ENCODE measurements around the gene USP36.

The USP36 gene

DNA sequence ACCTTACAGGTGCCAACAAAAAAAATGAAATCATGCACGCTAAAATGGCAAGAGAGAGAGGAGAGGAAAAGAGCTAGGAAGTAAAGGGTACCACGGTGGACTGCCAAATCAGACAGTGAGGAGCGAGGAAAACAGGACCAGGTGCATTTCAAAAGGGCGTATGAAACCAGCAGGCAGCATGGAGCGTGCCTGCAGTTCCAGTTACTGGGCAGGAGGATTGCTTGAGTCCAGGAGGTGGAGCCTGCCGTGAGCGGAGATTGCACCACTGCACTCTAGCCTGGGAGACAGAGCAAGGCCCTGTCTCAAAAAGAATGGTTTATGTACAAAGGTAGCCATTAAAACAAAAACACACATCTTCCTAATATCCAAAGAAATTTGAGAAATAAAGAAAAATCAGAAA, 16.4 kb downstream of the USP36 start:
- DNase-seq (ENCODE audit: low read depth, low spot score): no peak
- H3K4me3 ChIP-seq (ENCODE audit: low read depth, low read length): no peak overlapping the region
- no peak for TF ChIP-seq CTCF (IDR thresholded peaks at IDR 0.05; ENCODE audit: low read depth, low read length)
- in situ Hi-C loops (cut with HindIII; ENCODE audit: low sequenced_read_pairs): loop anchor here (10.0 kb wide), 1 partner anchor 339 kb away; no protein-coding TSS in a partner anchor

DNA sequence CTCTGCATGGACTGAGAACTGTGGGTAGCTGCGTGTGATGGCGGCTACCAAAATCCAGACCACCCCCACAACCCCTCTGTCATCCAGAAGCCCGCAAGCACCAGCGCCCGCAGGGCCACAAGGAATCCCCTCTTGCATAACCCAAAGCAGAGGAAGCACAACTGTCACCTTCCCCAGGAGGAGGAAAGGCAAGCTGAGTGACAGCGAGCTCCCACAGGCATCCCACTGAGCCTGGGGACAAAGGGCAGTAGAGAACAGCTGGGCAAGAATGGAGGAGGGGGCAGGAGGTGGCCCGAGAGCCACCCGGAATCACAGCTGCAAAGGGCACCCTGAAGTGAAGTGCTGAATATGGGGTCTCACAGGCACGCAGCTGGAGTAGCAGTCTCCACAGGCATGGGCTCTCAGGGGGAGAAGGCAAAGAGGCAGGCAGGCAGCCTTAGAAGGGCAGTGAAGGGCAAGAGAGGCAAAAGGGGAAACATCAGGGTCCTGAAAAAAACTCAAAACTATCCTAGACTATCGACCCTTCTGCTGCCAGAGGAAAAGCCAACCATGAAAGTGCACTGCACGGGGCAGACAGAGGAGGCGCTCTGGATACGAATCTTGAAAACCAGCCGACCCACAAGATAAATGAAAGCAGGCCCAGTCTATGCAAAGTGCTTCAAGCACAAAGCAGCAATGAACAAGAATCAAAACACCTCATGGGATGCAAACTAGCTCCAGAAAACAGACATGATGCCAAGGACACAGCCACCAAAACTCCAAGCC, 17.1 kb downstream of the USP36 start:
- no peak overlapping the region for H3K4me3 ChIP-seq (ENCODE audit: low read depth, low read length)
- in situ Hi-C loops (cut with HindIII; ENCODE audit: low sequenced_read_pairs): loop anchor here (10.0 kb wide), 1 partner anchor 339 kb away; no protein-coding TSS in a partner anchor
- peak; percentile 24 for TF ChIP-seq CTCF (IDR thresholded peaks at IDR 0.05; ENCODE audit: low read depth, low read length)
- no peak for DNase-seq (ENCODE audit: low read depth, low spot score)

- DNase-seq (ENCODE audit: low read depth, low spot score): peak; percentile 80
- TF ChIP-seq CTCF (IDR thresholded peaks at IDR 0.05; ENCODE audit: low read depth, low read length): no peak
- no peak overlapping the region for H3K4me3 ChIP-seq (ENCODE audit: low read depth, low read length)
- in situ Hi-C loops (cut with HindIII; ENCODE audit: low sequenced_read_pairs): loop anchor here (10.0 kb wide), 1 partner anchor 338 kb away; no protein-coding TSS in a partner anchor
These were observed 18.1 kb downstream of the USP36 start for GRCh38 chr17:78822552-78822951.

- no peak overlapping the region for H3K4me3 ChIP-seq (ENCODE audit: low read depth, low read length)
- in situ Hi-C loops (cut with HindIII; ENCODE audit: low sequenced_read_pairs): loop anchor here (10.0 kb wide), 1 partner anchor 337 kb away; no protein-coding TSS in a partner anchor
- DNase-seq (ENCODE audit: low read depth, low spot score): no peak
- TF ChIP-seq CTCF (IDR thresholded peaks at IDR 0.05; ENCODE audit: low read depth, low read length): no peak
These were observed 18.7 kb downstream of the USP36 start for GRCh38 chr17:78821961-78822360.

DNA sequence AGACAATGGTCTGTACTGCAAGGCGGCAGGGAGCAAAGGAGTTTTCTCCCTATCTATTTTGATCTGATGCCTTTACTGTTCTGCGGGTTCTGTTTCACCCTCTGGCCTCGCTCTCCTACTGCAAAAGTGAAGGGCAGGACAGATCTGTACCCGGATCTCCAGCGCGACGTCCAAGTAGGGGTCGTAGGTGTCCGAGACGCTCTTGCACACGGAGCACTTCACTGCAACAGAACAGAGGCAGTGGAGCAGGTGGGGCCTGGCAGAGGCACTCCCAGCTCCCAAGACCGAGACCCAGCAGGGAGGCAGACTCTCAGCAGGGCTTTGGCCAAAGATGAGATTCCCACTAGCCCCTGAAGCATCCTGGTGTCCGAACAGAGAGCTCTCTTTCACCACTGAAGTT, 19.8 kb downstream of the USP36 start:
- in situ Hi-C loops (cut with HindIII; ENCODE audit: low sequenced_read_pairs): loop anchor here (10.0 kb wide), 1 partner anchor 336 kb away; no protein-coding TSS in a partner anchor
- no peak overlapping the region for H3K4me3 ChIP-seq (ENCODE audit: low read depth, low read length)
- no peak for TF ChIP-seq CTCF (IDR thresholded peaks at IDR 0.05; ENCODE audit: low read depth, low read length)
- no peak for DNase-seq (ENCODE audit: low read depth, low spot score)

DNA sequence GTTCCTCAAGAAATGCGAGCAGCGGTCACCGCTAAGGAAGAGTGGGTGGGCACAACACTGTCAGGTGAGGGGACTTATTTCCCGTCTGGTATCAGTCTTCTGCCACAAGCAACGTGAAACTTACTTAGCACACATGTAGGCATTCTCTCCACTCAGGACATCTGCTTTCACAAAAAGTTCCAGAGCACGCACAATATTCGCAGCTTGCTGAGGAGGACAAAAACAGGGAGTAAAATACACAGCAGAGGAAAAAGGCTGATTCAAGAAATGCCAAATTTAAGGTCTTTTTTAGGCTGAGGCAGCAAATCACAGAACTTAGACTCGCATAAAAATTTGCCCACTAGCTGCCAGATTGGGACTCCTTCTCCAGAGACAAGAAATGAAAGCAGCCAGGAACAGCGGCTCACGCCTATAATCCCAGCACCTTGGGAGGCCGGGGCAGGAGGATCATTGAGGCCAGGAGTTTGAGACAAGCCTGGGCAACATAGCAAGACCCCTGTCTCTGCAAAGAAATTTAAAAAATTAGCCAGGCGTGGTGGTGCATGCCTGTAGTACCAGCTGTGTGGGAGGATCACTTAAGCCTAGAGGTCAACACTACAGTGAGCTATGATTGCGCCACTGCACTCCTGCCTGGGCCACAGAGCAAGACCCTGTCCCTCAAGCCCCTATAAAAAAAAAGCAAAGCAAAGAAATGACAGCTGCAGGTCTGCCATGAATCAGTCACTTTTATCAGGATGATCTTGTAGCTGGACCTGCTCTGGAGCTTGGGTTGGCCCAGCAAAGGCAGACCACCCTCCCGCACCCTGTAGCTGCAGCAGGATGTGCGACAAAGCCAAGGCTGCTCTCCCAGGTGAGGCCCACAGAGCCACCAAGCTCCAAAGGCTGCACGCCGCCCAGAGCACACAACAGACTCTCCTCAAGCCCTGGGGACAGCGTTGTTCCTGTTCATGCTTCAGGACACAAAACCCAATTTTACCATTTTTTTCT, 20.5 kb downstream of the USP36 start:
- no peak overlapping the region for H3K4me3 ChIP-seq (ENCODE audit: low read depth, low read length)
- in situ Hi-C loops (cut with HindIII; ENCODE audit: low sequenced_read_pairs): loop anchor here (10.0 kb wide), 1 partner anchor 335 kb away; no protein-coding TSS in a partner anchor
- no peak for TF ChIP-seq CTCF (IDR thresholded peaks at IDR 0.05; ENCODE audit: low read depth, low read length)
- no peak for DNase-seq (ENCODE audit: low read depth, low spot score)
